H9 (cell line): ENCODE measurements around the gene CENPA. TPM values are rescaled to one million over a fixed set of nuclear protein-coding genes. Genes with fewer than 3 reads are reported as not detected.

ENCODE experiments used
- DNase-seq: peaks from one replicate; pipeline ENCODE4 v3.0.0-alpha.2; 2017
- H2AFZ ChIP-seq: one replicate; pipeline ENCODE4 v1.6.1; 2013; ENCODE audit warnings: mild to moderate bottlenecking, low read length, control low read depth, moderate library complexity
- H2AK5ac ChIP-seq: 2 replicates; pipeline ENCODE4 v1.6.1; 2013; ENCODE audit warnings: low read length, control low read depth, mixed read lengths; ENCODE audit not compliant: insufficient read length
- H2BK120ac ChIP-seq: one replicate; pipeline ENCODE4 v1.6.1; 2013; ENCODE audit warnings: low read depth, mild to moderate bottlenecking, low read length, control low read depth, inconsistent platforms; ENCODE audit not compliant: poor library complexity, severe bottlenecking
- H2BK12ac ChIP-seq: 2 replicates; pipeline ENCODE4 v1.6.1; 2013; ENCODE audit warnings: low read length, control low read depth, mixed read lengths, low read depth; ENCODE audit not compliant: insufficient read length
- H2BK15ac ChIP-seq: 2 replicates; pipeline ENCODE4 v1.6.1; 2013; ENCODE audit warnings: low read depth, low read length, control low read depth
- H2BK20ac ChIP-seq: one replicate; pipeline ENCODE4 v1.6.1; 2013; ENCODE audit warnings: low read depth, mild to moderate bottlenecking, low read length, control low read depth, inconsistent platforms; ENCODE audit not compliant: poor library complexity, severe bottlenecking
- H2BK5ac ChIP-seq: 2 replicates; pipeline ENCODE4 v1.6.1; 2013; ENCODE audit warnings: low read length, control low read depth, mixed read lengths; ENCODE audit not compliant: insufficient read length
- H3K14ac ChIP-seq: 2 replicates; pipeline ENCODE4 v1.6.1; 2013; ENCODE audit warnings: low read length, control low read depth; ENCODE audit not compliant: insufficient read depth
- H3K18ac ChIP-seq: 2 replicates; pipeline ENCODE4 v1.6.1; 2013; ENCODE audit warnings: low read depth, mild to moderate bottlenecking, mixed read lengths, low read length, control low read depth; ENCODE audit not compliant: insufficient read length
- H3K23ac ChIP-seq: 2 replicates; pipeline ENCODE4 v1.6.1; 2013; ENCODE audit warnings: low read length, control low read depth, mixed read lengths, low read depth; ENCODE audit not compliant: insufficient read length
- H3K23me2 ChIP-seq: 2 replicates; pipeline ENCODE4 v1.6.1; 2013; ENCODE audit warnings: low read depth, mild to moderate bottlenecking, mixed read lengths, low read length, control low read depth; ENCODE audit not compliant: insufficient read length, poor library complexity, severe bottlenecking
- H3K27ac ChIP-seq: 2 replicates; pipeline ENCODE4 v1.5.1; 2013; ENCODE audit warnings: low read length, control low read depth, mixed read lengths, low read depth; ENCODE audit not compliant: insufficient read length
- H3K27me3 ChIP-seq: 2 replicates; pipeline ENCODE4 v1.6.1; 2013; ENCODE audit warnings: low read length, control low read depth, inconsistent platforms; ENCODE audit not compliant: insufficient read depth
- H3K4ac ChIP-seq: 2 replicates; pipeline ENCODE4 v1.6.1; 2013; ENCODE audit warnings: low read depth, mild to moderate bottlenecking, control low read depth, inconsistent platforms, low read length, moderate library complexity
- H3K4me1 ChIP-seq: 2 replicates; pipeline ENCODE4 v1.6.1; 2013; ENCODE audit warnings: low read length, control low read depth, inconsistent platforms; ENCODE audit not compliant: insufficient read depth
- H3K4me2 ChIP-seq: 2 replicates; pipeline ENCODE4 v1.6.1; 2013; ENCODE audit warnings: low read length, control low read depth, mixed read lengths; ENCODE audit not compliant: insufficient read length, insufficient read depth
- H3K56ac ChIP-seq: 2 replicates; pipeline ENCODE4 v1.6.1; 2013; ENCODE audit warnings: low read depth, mild to moderate bottlenecking, mixed read lengths, low read length, control low read depth; ENCODE audit not compliant: insufficient read length
- H3K79me1 ChIP-seq: 2 replicates; pipeline ENCODE4 v1.6.1; 2013; ENCODE audit warnings: low read depth, mild to moderate bottlenecking, moderate library complexity, low read length, control low read depth, inconsistent platforms; ENCODE audit not compliant: insufficient read depth, poor library complexity, severe bottlenecking
- H3K79me2 ChIP-seq: 2 replicates; pipeline ENCODE4 v1.6.1; 2013; ENCODE audit warnings: low read length, control low read depth, inconsistent platforms; ENCODE audit not compliant: insufficient read depth
- H3K9ac ChIP-seq: 2 replicates; pipeline ENCODE4 v1.6.1; 2013; ENCODE audit warnings: low read length, control low read depth, mixed read lengths; ENCODE audit not compliant: insufficient read length; ENCODE audit errors: extremely low read depth
- H3K9me3 ChIP-seq: one replicate; pipeline ENCODE4 v1.6.1; 2013; ENCODE audit warnings: low read depth, low read length, inconsistent platforms; ENCODE audit not compliant: control insufficient read depth
- H3T11ph ChIP-seq: one replicate; pipeline ENCODE4 v1.6.1; 2013; ENCODE audit warnings: mild to moderate bottlenecking, low read length, control low read depth, inconsistent platforms
- H4K20me1 ChIP-seq: one replicate; pipeline ENCODE4 v1.6.1; 2013; ENCODE audit not compliant: control insufficient read depth, insufficient read length, insufficient read depth
- H4K5ac ChIP-seq: 2 replicates; pipeline ENCODE4 v1.6.1; 2013; ENCODE audit warnings: low read depth, mild to moderate bottlenecking, mixed read lengths, low read length, control low read depth; ENCODE audit not compliant: insufficient read length
- H4K8ac ChIP-seq: replicated peaks from 2 replicates; pipeline ENCODE4 v1.6.1; 2013; ENCODE audit warnings: low read length, control low read depth, mixed read lengths, low read depth; ENCODE audit not compliant: insufficient read length
- H4K91ac ChIP-seq: 2 replicates; pipeline ENCODE4 v1.6.1; 2013; ENCODE audit warnings: low read depth, mild to moderate bottlenecking, moderate library complexity, mixed read lengths, low read length, control low read depth; ENCODE audit not compliant: insufficient read length
- H3K27ac Mint-ChIP-seq, 3 experiments: 2 replicates in 2 of 3; 3 replicates in 1 of 3; pipeline ENCODE4 v1.8.0; 2020 to 2021; ENCODE audit warnings: mixed read lengths in 3 of 3, mild to moderate bottlenecking in 1 of 3, moderate library complexity in 1 of 3
- H3K27me3 Mint-ChIP-seq: 2 replicates; pipeline ENCODE4 v1.8.0; 2021; ENCODE audit warnings: low read depth, mild to moderate bottlenecking, moderate library complexity, mixed read lengths
- H3K36me3 Mint-ChIP-seq, 3 experiments: 2 replicates in 2 of 3; 3 replicates in 1 of 3; pipeline ENCODE4 v1.8.0; 2020 to 2021; ENCODE audit warnings: low read depth in 3 of 3, mixed read lengths in 3 of 3; ENCODE audit not compliant: insufficient read depth in 1 of 3
- H3K4me1 Mint-ChIP-seq, 2 experiments: 2 replicates each; pipeline ENCODE4 v1.8.0; 2020; ENCODE audit warnings: mixed read lengths in 2 of 2
- H3K4me3 Mint-ChIP-seq, 2 experiments: 2 replicates in 1 of 2; 3 replicates in 1 of 2; pipeline ENCODE4 v1.8.0; 2020 to 2021; ENCODE audit warnings: mild to moderate bottlenecking in 2 of 2, mixed read lengths in 2 of 2, moderate library complexity in 1 of 2
- H3K9me3 Mint-ChIP-seq, 2 experiments: 2 replicates in 1 of 2; 3 replicates in 1 of 2; pipeline ENCODE4 v1.8.0; 2020; ENCODE audit warnings: mild to moderate bottlenecking in 2 of 2, mixed read lengths in 2 of 2, moderate library complexity in 1 of 2
- WGBS: extraction: QIAGEN DNeasy Blood & Tissue Kit; methylation state at CpG from one replicate; pipeline ENCODE4 v1.1.7; 2013; ENCODE audit warnings: missing lambda C conversion rate, low lambda C conversion rate, mixed read lengths; ENCODE audit not compliant: insufficient read length; ENCODE audit errors: extremely low coverage; 5-methylcytosine and 5-hydroxymethylcytosine counted together
- total RNA-seq: library from RNA; stranded (reverse); gene quantifications from 2 replicates; pipeline ENCODE4 v1.2.1, GENCODE V29; 2021
- TF ChIP-seq, protein P1 (sequence below): fragments of 200-600 bp; sonication (generic); conservative IDR thresholded peaks from 3 replicates; pipeline ENCODE4 v1.8.0; 2021; ENCODE audit warnings: antibody characterized with exemption, mild to moderate bottlenecking

The CENPA gene
- total RNA-seq, 1 experiment from 2014 or later, result 19.3 TPM

DNA sequence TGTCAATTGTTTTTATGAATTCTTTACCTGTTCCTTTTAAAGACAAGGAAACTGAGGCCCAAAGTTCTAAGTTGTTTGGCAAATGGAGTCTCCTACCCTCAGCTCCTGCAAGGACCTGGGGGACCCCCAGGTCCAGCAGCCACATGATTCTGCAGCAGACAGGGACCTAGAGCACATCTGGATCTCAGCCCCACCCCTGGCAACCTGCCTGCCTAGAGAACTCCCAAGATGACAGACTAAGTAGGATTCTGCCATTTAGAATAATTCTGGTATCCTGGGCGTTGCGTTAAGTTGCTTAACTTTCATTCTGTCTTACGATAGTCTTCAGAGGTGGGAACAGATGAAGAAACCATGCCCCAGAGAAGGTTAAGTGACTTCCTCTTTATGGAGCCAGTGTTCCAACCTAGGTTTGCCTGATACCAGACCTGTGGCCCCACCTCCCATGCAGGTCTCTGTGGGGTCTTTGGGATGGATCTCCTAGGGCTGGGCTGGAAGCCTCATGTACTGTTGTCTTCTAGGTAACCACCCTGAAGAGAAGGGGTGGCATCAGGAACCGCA is 5.6 kb upstream of the CENPA start:
- H3K14ac ChIP-seq, result no peak overlapping the region
- H3K4me2 ChIP-seq, result no peak overlapping the region
- no peak overlapping the region for H2AFZ ChIP-seq
- H3K18ac ChIP-seq, result no peak overlapping the region
- H2AK5ac ChIP-seq, result no peak overlapping the region
- WGBS, result no CpG with 5 or more reads among the region's 4 CpGs
- H3K9me3 ChIP-seq, result no peaks in the 10 kb centered on the region
- H2BK120ac ChIP-seq, result no peak overlapping the region
- Mint-ChIP-seq H3K27me3 (peaks cover 7% of the 10 kb centered on the region; the same call in 1 of the 2 replicates), H3K9me3 (no peaks in the 10 kb centered on the region), H3K36me3 (peaks cover 5 to 40% (median 10%) of the 10 kb centered on the region in 3 experiments; a peak in 6 of 7 replicates), H3K4me3 (no peak overlapping the region), H3K27ac (no peak overlapping the region), H3K4me1 (peaks cover 0 to 1% of the 10 kb centered on the region in 2 experiments; a peak in 1 of 4 replicates)
- H4K20me1 ChIP-seq, result no peaks in the 10 kb centered on the region
- TF ChIP-seq, protein P1, sequence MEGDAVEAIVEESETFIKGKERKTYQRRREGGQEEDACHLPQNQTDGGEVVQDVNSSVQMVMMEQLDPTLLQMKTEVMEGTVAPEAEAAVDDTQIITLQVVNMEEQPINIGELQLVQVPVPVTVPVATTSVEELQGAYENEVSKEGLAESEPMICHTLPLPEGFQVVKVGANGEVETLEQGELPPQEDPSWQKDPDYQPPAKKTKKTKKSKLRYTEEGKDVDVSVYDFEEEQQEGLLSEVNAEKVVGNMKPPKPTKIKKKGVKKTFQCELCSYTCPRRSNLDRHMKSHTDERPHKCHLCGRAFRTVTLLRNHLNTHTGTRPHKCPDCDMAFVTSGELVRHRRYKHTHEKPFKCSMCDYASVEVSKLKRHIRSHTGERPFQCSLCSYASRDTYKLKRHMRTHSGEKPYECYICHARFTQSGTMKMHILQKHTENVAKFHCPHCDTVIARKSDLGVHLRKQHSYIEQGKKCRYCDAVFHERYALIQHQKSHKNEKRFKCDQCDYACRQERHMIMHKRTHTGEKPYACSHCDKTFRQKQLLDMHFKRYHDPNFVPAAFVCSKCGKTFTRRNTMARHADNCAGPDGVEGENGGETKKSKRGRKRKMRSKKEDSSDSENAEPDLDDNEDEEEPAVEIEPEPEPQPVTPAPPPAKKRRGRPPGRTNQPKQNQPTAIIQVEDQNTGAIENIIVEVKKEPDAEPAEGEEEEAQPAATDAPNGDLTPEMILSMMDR, result no peak
- no peak overlapping the region for H2BK20ac ChIP-seq
- H4K91ac ChIP-seq, result no peak overlapping the region
- no peak overlapping the region for H4K8ac ChIP-seq
- no peak overlapping the region for H3T11ph ChIP-seq
- no peak overlapping the region for H2BK15ac ChIP-seq
- no peak overlapping the region for H2BK5ac ChIP-seq
- H3K23me2 ChIP-seq, result no peaks in the 10 kb centered on the region
- no peak overlapping the region for H3K27ac ChIP-seq
- no peak overlapping the region for H3K23ac ChIP-seq
- no peak overlapping the region for H3K9ac ChIP-seq
- DNase-seq, result no peak
- H3K79me2 ChIP-seq, result no peaks in the 10 kb centered on the region
- H4K5ac ChIP-seq, result no peak overlapping the region
- no peak overlapping the region for H3K56ac ChIP-seq
- no peaks in the 10 kb centered on the region for H3K27me3 ChIP-seq
- H3K4me1 ChIP-seq, result no peaks in the 10 kb centered on the region
- no peak overlapping the region for H2BK12ac ChIP-seq
- no peak overlapping the region for H3K4ac ChIP-seq
- H3K79me1 ChIP-seq, result no peaks in the 10 kb centered on the region
